DMS153 (cell line): ENCODE results near the gene CSH1.
"Not testable (repeated sequence)": the region's sequence is repeated elsewhere in the genome, so short reads cannot be mapped to it uniquely, and the experiment has no call there.

Experiments
- DNase-seq: peaks from one replicate; lab custom pipeline; 2025; lab: John Stamatoyannopoulos, UW

Gene CSH1

GRCh38 chr17:63896524-63897354 is at the start of gene CSH1:
Gene CSH1 (minus strand): TSS chr17:63896574. CDS start chr17:63896511, 63 bp downstream.
- DNase-seq, result not testable (repeated sequence)

GRCh38 chr17:63945784-63946439 is 49.5 kb upstream of the CSH1 start:
- DNase-seq, result no peak

GRCh38 chr17:63944736-63945499 is 48.5 kb upstream of the CSH1 start:
- DNase-seq, result no peak

- no peak for DNase-seq
Measured at GRCh38 chr17:63943745-63944144, 47.4 kb upstream of the CSH1 start.

GRCh38 chr17:63942309-63942985 is 46.1 kb upstream of the CSH1 start:
- DNase-seq, result no peak

GRCh38 chr17:63941751-63942150 is 45.4 kb upstream of the CSH1 start:
- no peak for DNase-seq

- DNase-seq, result no peak
Measured at GRCh38 chr17:63941162-63941561, 44.8 kb upstream of the CSH1 start.

- DNase-seq, result no peak
Measured at GRCh38 chr17:63940584-63940983, 44.2 kb upstream of the CSH1 start.

GRCh38 chr17:63939884-63940283 is 43.5 kb upstream of the CSH1 start:
- DNase-seq, result no peak

GRCh38 chr17:63939401-63939800 is 43.0 kb upstream of the CSH1 start:
- DNase-seq, result no peak

GRCh38 chr17:63937920-63938319 is 41.5 kb upstream of the CSH1 start:
- no peak for DNase-seq

- DNase-seq, result no peak
Measured at GRCh38 chr17:63937319-63937718, 40.9 kb upstream of the CSH1 start.

- no peak for DNase-seq
Measured at GRCh38 chr17:63934183-63935112, 38.1 kb upstream of the CSH1 start.

- no peak for DNase-seq
Measured at GRCh38 chr17:63933598-63933997, 37.2 kb upstream of the CSH1 start.

GRCh38 chr17:63932721-63933120 is 36.3 kb upstream of the CSH1 start:
- no peak for DNase-seq

GRCh38 chr17:63931981-63932561 is 35.7 kb upstream of the CSH1 start, which contains the start of gene CD79B:
Gene CD79B (minus strand): TSS chr17:63932331. CDS start chr17:63932261, 70 bp downstream.
- no peak for DNase-seq

- no peak for DNase-seq
Measured at GRCh38 chr17:63930951-63931575, 34.7 kb upstream of the CSH1 start.

- DNase-seq, result no peak
Measured at GRCh38 chr17:63929860-63930766, 33.7 kb upstream of the CSH1 start.
